Medulla oblongata (tissue), 1 donor: ENCODE data around the gene SELENOV.

Experiments
- DNase-seq: peaks from one replicate; pipeline ENCODE4 v3.0.0-alpha.2; 2015; ENCODE audit errors: extremely low spot score

SELENOV gene

DNA sequence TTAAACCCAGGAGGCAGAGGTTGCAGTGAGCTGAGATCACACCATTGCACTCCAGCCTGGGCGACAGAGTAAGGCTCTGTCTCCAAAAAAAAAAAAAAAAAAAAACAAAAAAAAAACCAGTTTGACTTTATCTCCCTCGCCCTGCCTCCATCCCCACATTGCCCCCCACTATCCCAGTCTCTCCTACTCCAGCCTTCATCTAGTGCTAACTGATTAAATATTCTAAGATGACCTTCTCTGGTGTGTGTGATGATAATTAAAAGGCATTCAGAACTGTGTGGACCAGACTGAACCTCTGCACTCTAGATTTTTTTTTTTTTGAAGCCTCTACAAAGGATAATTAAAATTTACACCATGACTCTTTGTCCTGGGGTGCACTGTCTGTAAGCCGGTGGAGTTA lies 22.2 kb upstream of the SELENOV start:
- DNase-seq = no peak

DNA sequence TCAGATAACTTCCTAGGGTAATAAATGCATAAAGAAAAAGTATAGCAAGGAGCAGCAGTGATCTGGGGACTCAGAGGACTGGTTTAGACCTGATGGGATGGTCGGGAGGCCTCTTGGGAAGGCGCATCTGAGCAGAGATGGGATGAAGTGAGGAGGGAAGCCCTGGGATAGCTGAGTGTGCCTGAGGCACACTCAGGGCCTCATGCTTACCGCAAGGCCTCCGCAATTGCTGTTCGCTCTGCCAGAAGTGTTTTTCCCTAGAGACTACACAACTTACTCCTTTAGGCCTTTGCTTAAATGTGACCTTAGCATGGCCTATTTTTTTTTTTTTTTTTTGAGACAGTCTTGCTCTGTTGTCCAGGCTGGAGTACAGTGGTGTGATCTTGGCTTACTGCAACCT lies 20.3 kb upstream of the SELENOV start:
- DNase-seq = no peak

DNA sequence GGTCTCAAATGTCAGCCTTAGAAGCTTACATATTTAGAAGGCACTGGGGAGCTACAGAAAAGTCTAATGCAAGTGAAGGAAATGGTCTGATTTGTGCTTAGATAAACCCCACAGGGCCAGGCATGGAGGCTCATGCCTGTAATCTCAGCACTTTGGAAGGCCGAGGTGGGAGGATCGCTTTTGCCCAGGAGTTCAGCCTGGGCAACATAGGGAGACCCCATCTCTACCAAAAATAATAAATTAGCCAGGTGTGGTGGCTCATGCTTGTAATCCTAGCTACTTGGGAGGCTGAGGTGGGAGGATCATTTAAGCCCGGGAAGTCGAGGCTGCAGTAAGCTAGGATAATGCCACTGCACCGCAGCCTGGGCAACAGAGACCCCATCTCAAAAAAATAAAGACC lies 18.9 kb upstream of the SELENOV start:
- DNase-seq = no peak

DNA sequence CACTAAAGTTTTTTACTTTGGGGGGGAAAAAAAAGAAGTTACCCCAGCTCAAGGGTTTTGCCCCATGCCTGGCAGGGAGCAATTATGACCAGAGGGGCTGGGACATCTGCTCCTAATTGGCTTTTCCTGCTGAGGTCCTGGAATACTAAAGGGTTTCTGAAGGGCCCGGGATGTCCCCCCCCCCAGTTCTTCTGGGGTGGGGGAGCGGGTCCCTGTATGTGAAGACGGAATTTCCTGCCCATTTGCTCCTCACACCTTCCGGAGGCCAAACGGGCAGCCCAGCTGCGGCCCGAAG lies 17.3 kb upstream of the SELENOV start:
- DNase-seq = no peak

DNA sequence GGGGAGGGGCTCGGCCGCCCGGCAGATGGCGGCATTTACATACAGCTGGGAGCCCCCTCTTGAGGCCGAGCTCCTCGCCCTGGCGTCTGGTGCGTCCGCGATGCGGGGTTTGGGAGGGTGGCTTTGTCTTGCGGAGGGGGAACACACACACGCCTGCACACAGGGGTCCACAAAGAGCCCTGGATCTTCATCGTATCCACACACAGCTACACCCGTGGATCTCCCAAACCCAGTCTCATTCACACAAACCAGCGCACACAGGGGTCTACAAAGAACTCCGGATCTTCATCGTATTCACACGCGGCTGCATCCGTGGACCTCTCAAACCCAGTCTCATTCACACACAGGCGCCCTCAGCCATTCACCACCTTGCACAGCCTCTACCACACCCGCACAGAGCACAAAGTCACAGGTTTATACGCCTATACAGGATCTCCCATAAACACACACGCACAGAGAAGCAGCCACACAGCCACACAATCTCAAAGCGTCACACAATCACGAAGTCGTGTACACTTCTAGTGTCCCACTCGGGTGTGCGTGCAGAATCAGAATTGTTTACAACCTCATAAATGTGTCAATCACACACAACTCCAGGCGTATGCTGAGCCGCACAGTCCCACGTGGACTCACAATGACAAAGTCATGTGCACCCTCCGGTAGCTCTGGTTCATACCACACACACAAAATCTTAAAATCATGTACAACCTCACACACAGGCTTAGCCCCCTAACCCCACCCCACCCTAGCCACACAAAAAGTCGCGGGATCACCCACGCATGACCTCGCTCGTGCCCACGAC lies 16.7 kb upstream of the SELENOV start:
- peak; percentile 34 for DNase-seq

DNA sequence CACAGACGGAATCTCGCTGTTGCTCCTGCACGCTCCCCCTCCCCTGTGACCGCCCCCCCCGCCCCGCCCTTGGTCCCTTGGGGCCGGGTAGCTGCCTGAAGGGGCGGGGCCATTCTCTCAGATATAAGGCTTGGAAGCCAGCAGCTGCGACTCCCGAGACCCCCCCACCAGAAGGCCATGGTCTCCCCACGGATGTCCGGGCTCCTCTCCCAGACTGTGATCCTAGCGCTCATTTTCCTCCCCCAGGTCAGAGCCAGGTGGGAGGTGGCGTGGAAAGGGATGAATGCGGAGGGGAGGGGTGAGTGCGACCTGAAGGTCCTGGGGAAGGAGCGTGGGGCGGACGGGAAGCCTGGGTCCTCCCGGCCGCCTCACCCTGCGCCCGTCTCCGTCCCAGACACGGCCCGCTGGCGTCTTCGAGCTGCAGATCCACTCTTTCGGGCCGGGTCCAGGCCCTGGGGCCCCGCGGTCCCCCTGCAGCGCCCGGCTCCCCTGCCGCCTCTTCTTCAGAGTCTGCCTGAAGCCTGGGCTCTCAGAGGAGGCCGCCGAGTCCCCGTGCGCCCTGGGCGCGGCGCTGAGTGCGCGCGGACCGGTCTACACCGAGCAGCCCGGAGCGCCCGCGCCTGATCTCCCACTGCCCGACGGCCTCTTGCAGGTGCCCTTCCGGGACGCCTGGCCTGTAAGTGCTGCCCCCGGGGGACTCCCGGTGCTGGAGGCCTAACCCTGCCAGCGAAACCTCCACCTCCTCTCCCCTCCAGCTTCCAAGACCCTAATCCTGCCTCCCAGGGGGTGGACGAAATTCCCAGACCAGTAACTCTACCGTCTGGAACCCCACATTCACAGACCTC lies 15.9 kb upstream of the SELENOV start, which contains the start of gene DLL3:
Gene DLL3, plus strand, starts transcription at position 150 of the 845 bp plus-strand sequence. Its CDS starts 28 bp downstream, at position 178.
- no peak for DNase-seq

DNA sequence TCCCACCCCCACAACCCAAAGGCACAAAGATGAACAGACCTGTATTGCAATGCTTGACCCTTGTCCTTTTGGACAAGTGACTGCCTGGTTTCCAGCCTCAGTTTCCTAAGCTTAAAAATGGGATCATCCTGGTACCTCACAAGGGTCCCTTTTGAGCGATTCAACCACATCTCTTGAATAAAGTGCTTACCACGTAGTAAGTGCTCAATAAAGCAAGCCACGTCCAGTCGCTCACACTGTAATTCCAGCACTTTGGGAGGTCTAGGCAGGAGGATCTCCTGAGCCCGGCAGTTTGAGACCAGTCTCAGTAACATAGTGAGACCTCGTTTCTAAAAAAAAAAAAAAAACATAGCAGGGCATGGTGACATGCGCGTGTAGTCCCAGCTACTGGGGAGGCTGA lies 15.0 kb upstream of the SELENOV start:
- DNase-seq = no peak

DNA sequence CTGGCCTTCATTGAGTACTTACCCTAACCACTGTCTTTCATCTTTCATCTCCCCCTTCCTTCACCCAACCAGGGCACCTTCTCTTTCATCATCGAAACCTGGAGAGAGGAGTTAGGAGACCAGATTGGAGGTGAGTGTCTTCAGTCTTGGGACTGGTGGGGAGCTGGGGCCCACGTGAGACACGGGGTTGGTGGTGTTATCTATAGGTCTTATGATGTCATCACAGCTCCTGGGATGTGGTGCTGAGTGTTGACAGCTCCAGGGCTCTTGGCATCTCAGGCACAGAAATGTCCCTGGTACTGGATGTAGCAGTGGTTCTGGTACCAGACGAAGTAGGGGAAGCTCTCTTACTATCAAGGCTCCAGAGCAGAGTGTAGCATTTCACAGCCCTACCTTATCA lies 14.4 kb upstream of the SELENOV start:
- no peak for DNase-seq

DNA sequence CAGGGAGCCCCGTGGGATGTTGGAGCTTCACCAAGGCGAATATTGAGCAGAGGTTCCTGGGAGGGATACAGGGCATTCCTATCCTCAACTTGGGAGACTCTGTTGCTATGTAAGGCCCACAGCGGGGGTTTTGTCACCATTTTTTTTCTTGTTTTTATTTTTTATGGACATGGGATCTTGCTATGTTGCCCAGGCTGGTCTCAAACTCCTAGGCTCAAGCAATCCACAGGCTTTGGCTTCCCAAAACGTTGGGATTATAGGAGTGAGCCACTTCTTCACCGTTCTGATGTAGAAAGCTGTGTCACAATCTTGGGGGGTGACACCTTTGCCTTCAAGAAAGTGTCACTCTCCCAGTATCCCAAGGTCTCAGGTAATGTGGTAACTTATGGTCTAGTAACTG lies 13.6 kb upstream of the SELENOV start:
- no peak for DNase-seq

DNA sequence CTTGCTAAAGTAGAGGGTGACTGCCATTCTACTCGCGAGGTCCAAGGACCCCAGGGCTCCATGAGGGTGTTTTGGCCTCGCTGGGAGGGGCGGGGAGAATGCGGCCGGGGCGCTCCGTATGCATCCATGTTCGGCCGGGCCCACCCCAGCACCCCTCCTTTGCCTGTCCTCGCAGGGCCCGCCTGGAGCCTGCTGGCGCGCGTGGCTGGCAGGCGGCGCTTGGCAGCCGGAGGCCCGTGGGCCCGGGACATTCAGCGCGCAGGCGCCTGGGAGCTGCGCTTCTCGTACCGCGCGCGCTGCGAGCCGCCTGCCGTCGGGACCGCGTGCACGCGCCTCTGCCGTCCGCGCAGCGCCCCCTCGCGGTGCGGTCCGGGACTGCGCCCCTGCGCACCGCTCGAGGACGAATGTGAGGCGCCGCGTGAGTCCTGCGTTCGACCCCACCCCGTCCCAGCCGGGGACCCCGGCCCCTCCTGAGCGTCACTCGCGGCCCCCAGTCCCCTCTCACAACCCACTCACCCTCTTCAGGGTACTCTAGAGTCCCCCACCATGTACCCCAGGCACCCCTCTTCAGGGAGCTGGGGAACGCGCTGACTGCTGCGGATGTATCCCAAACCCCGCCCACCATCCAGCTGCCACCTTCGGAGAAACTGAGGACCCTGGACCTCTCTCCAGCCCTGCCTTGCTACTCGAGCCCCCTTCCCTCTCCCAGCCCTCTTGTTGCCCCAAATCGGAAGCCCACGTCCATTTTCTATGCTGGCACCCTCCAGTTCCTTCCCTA lies 12.1 kb upstream of the SELENOV start:
- no peak for DNase-seq

DNA sequence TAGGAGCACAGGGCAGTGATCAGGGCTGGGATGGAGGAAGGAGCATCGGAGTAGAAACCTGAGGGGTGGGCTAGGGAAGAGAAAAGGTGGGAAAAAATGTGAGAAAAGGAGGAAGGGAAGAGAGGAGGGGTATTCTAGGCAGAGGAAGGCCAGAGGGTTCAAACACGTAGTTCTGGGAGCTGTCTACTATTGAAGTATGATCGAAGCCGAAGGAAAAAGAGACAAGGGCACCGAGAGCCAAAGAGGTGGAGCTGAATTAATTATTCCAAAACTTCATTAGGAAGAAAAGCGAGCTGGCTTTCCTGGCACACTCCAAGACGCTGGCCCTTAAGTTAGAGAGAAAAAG lies 8.4 kb upstream of the SELENOV start:
- no peak for DNase-seq

DNA sequence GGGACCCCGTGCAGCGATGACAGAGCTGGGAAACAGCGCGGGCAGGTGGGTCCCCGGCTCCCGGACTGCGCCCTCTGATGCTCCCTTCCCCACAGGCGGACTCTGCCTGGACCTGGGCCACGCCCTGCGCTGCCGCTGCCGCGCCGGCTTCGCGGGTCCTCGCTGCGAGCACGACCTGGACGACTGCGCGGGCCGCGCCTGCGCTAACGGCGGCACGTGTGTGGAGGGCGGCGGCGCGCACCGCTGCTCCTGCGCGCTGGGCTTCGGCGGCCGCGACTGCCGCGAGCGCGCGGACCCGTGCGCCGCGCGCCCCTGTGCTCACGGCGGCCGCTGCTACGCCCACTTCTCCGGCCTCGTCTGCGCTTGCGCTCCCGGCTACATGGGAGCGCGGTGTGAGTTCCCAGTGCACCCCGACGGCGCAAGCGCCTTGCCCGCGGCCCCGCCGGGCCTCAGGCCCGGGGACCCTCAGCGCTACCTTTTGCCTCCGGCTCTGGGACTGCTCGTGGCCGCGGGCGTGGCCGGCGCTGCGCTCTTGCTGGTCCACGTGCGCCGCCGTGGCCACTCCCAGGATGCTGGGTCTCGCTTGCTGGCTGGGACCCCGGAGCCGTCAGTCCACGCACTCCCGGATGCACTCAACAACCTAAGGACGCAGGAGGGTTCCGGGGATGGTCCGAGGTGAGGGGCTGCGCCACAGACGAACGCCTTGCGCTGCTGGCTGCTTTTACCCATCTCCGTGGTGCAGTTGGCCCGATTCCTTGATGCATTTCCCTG lies 7.8 kb upstream of the SELENOV start:
- no peak for DNase-seq

DNA sequence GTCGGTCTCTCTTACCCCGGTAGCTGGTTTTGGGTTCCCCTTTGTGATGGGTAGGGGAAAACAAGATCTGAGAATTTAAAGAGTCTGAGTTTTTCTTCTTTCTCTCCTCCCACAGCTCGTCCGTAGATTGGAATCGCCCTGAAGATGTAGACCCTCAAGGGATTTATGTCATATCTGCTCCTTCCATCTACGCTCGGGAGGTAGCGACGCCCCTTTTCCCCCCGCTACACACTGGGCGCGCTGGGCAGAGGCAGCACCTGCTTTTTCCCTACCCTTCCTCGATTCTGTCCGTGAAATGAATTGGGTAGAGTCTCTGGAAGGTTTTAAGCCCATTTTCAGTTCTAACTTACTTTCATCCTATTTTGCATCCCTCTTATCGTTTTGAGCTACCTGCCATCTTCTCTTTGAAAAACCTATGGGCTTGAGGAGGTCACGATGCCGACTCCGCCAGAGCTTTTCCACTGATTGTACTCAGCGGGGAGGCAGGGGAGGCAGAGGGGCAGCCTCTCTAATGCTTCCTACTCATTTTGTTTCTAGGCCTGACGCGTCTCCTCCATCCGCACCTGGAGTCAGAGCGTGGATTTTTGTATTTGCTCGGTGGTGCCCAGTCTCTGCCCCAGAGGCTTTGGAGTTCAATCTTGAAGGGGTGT lies 7.1 kb upstream of the SELENOV start:
- DNase-seq = no peak

DNA sequence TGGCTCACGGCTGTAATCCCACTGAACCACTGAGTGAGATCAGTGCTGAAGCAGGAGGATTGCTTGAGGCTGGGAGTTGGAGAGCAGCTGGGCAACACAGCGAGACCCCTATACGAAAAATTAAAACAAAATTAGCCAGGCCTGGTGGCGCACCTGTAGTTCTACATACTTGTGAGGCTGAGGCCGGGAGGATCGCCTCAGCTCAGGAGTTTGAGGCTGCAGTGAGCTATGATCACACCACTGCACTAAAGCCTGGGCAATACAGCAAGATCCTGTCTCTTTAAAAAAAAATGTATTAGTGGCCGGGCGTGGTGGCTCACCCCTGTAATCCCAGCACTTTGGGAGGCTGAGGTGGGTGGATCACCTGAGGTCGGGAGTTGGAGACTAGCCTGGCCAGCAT lies 6.3 kb upstream of the SELENOV start:
- no peak for DNase-seq

DNA sequence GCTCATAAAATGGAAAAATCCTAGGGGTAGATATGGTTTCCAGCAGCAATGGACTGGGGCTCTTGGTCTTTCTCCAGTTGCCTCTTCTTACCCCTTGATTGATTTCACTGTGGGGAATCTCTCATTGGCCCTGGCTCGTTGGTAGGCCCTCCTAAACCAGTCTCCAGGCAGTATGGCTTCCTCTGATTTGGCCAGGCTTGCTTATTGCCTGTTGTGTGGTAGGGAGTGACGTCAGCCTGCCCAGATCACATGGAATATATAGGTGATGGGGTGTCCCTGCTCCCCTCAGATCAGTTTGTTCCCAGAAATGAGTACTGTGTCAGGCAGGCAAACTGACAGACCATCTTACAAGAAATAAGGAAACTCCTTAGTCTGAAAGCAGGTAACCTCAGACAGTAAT lies 5.7 kb upstream of the SELENOV start:
- no peak for DNase-seq

DNA sequence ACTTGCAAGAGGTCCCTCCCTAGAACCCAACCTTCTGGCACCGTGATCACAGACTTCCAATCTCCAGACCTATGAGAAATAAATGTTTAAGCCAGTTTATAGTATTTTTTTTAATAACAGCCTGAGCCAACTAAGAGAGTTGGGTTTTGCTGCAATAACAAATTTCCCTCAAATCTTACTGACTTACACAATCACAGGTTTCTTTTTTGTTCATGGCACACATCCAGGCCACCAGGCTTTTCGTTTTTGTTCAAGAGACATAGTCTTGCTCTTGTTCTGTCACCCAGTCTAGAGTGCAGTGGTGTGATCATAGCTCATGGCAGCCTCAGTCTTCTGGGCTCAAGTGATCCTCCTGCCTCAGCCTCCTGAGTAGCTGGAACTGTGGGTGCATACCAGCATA lies 2.0 kb upstream of the SELENOV start:
- no peak for DNase-seq

DNA sequence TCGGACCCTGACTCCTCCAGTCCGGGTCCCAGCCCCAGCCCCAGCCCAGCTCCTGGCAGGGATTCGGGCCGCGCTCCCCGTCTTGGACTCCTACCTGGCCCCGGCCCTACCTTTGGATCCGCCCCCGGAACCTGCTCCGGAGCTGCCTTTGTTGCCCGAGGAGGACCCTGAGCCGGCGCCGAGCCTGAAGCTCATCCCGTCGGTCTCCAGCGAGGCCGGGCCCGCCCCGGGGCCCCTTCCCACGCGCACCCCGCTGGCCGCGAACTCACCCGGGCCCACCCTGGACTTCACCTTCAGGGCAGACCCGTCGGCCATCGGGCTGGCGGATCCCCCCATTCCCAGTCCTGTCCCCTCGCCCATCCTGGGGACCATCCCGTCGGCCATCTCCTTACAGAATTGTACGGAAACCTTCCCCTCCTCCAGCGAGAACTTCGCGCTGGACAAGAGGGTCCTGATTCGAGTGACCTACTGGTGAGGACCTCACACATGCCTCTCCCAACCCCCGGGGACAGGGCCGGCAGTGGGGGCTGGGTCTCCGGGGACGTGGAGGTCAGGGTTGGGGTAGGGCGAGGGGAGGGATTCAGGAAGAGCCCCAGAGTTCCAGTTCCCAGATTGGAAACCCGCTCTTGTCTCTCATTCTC lies 732 bp downstream of the SELENOV start:
- DNase-seq = no peak

DNA sequence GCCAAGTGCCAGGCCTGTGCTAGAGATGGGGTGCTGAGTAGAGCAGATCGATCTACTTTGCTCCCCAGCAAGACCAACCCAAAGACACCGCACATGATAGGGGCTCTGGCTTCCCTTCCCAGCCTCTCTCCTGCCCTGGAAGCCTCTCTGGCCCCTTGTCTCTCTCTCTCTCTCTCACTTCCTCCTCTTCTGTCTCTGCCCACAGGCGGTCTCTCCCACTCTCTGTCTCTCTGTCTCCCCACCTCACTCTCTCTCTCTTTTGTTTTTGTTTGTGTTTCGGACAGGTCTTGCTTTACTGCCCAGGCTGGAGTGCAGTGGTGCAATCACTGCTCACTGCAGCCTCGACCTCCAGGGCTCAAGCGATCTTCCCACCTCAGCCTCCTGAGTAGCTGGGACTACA lies 1.3 kb downstream of the SELENOV start:
- no peak for DNase-seq

DNA sequence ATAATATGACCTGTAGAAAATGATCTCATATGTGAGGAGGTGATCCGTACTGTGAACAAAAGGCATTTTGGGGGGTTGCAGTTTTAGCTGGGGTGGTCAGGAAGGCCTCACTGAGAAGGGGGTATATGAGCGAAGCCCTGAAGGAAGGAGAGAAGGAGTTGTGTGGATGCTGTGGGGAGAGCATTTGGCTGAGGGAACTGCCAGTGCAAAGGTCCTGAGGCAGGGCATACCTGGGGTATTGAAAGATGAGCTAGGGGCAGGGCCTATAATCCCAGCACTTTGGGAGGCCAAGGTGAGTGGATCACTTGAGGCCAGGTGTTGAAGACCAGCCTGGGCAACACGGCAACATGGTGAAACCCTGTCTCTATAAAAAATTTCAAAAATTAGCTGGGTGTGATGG lies 2.5 kb downstream of the SELENOV start:
- DNase-seq = no peak

DNA sequence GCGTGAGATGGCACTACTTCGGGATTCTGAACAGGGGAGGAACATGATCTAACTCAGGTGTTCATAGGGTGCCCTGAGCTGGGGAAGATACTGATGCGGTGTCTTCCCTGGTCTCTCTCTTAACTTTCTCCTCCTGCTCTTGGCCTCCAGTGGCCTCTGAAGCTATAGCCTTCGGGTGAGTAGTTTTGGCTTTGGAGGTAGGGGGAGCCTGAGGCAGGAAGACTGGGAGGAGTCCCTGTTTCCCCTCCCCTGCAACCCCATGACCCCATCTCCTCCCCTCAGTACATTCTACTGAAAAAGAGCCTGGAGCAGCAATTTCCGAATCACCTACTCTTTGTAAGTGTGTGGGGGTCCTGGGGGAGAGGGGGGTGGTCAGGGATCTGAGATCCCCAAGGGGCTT lies 3.5 kb downstream of the SELENOV start:
- DNase-seq = no peak

DNA sequence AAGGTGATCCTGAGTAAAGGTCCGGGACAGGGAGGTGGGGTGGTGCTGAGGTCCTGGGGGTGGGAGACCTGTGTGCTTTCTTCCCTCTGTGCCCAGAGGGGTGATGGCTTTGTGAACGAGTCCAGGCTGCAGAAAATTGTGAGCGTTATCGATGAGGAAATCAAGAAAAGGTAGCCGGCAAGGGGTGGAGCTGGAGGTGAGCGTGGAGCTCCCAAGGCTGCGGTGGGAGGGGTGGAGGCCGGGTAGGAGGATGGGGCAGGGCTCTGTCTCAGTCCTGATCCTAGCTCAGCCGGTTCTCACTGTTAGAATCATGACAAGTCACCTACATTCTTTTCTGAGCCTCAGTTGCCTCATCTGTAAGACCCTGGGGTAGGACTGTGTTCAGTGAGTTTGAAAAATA lies 4.0 kb downstream of the SELENOV start:
- DNase-seq = no peak
